Measurements from ENCODE around the gene CD207.

Gene CD207

GRCh38 chr2:70855667-70856066 is 20.1 kb upstream of the CD207 start:
- Histone ChIP-seq H3K36me3 (ENCODE audit: insufficient read depth, low read length) (no peaks in the 10 kb centered on the region), H3K4me3 (no peak overlapping the region), H3K27ac (no peak overlapping the region), H3K9ac (ENCODE audit: insufficient read length) (no peak overlapping the region), H3K9me3 (ENCODE audit: low read depth, low read length) (no peaks in the 10 kb centered on the region)
- no peak for DNase-seq (ENCODE audit: low read depth, low spot score)
- TF ChIP-seq POLR2AphosphoS5 (IDR thresholded peaks at IDR 0.05; ENCODE audit: borderline replicate concordance, low read depth, low read length) = no peak
- no peak for TF ChIP-seq FOXP2 (optimal IDR thresholded peaks at IDR 0.05; ENCODE audit: control extremely low read depth, extremely low read length, insufficient read depth)
- no peak for TF ChIP-seq EZH2 (IDR thresholded peaks at IDR 0.05)

- no peaks in the 10 kb centered on the region for H3K36me3 ChIP-seq (ENCODE audit: insufficient read depth, low read length)
- H3K9ac ChIP-seq (ENCODE audit: insufficient read length) = no peak overlapping the region
- TF ChIP-seq EZH2 (IDR thresholded peaks at IDR 0.05) (no peak), POLR2AphosphoS5 (IDR thresholded peaks at IDR 0.05; ENCODE audit: borderline replicate concordance, low read depth, low read length) (no peak), FOXP2 (optimal IDR thresholded peaks at IDR 0.05; ENCODE audit: control extremely low read depth, extremely low read length, insufficient read depth) (no peak)
- no peaks in the 10 kb centered on the region for H3K9me3 ChIP-seq (ENCODE audit: low read depth, low read length)
- DNase-seq (ENCODE audit: low read depth, low spot score) = no peak
- no peak overlapping the region for H3K27ac ChIP-seq
- H3K4me3 ChIP-seq = no peak overlapping the region
These were observed 18.8 kb upstream of the CD207 start for GRCh38 chr2:70854411-70854810.

GRCh38 chr2:70852824-70853223 is 17.2 kb upstream of the CD207 start:
- Histone ChIP-seq H3K36me3 (ENCODE audit: insufficient read depth, low read length) (no peaks in the 10 kb centered on the region), H3K9ac (ENCODE audit: insufficient read length) (no peak overlapping the region), H3K27ac (no peak overlapping the region), H3K4me3 (no peak overlapping the region), H3K9me3 (ENCODE audit: low read depth, low read length) (no peaks in the 10 kb centered on the region)
- TF ChIP-seq POLR2AphosphoS5 (IDR thresholded peaks at IDR 0.05; ENCODE audit: borderline replicate concordance, low read depth, low read length) = no peak
- no peak for TF ChIP-seq FOXP2 (optimal IDR thresholded peaks at IDR 0.05; ENCODE audit: control extremely low read depth, extremely low read length, insufficient read depth)
- TF ChIP-seq EZH2 (IDR thresholded peaks at IDR 0.05) = no peak
- no peak for DNase-seq (ENCODE audit: low read depth, low spot score)

- no peak overlapping the region for H3K4me3 ChIP-seq
- H3K36me3 ChIP-seq (ENCODE audit: insufficient read depth, low read length) = no peaks in the 10 kb centered on the region
- TF ChIP-seq EZH2 (IDR thresholded peaks at IDR 0.05) = no peak
- no peak for TF ChIP-seq FOXP2 (optimal IDR thresholded peaks at IDR 0.05; ENCODE audit: control extremely low read depth, extremely low read length, insufficient read depth)
- no peak for TF ChIP-seq POLR2AphosphoS5 (IDR thresholded peaks at IDR 0.05; ENCODE audit: borderline replicate concordance, low read depth, low read length)
- H3K9ac ChIP-seq (ENCODE audit: insufficient read length) = no peak overlapping the region
- DNase-seq (ENCODE audit: low read depth, low spot score) = no peak
- H3K9me3 ChIP-seq (ENCODE audit: low read depth, low read length) = no peaks in the 10 kb centered on the region
- H3K27ac ChIP-seq = no peak overlapping the region
These were observed 16.1 kb upstream of the CD207 start for GRCh38 chr2:70851704-70852103.

GRCh38 chr2:70850925-70851324 is 15.3 kb upstream of the CD207 start:
- Histone ChIP-seq H3K4me3 (no peak overlapping the region), H3K9me3 (ENCODE audit: low read depth, low read length) (no peaks in the 10 kb centered on the region), H3K36me3 (ENCODE audit: insufficient read depth, low read length) (no peaks in the 10 kb centered on the region), H3K9ac (ENCODE audit: insufficient read length) (no peak overlapping the region), H3K27ac (no peak overlapping the region)
- TF ChIP-seq POLR2AphosphoS5 (IDR thresholded peaks at IDR 0.05; ENCODE audit: borderline replicate concordance, low read depth, low read length) = no peak
- no peak for TF ChIP-seq EZH2 (IDR thresholded peaks at IDR 0.05)
- TF ChIP-seq FOXP2 (optimal IDR thresholded peaks at IDR 0.05; ENCODE audit: control extremely low read depth, extremely low read length, insufficient read depth) = no peak
- DNase-seq (ENCODE audit: low read depth, low spot score) = no peak

- Histone ChIP-seq H3K9ac (ENCODE audit: insufficient read length) (no peak overlapping the region), H3K4me3 (no peak overlapping the region), H3K9me3 (ENCODE audit: low read depth, low read length) (no peaks in the 10 kb centered on the region), H3K36me3 (ENCODE audit: insufficient read depth, low read length) (no peaks in the 10 kb centered on the region), H3K27ac (no peak overlapping the region)
- TF ChIP-seq POLR2AphosphoS5 (IDR thresholded peaks at IDR 0.05; ENCODE audit: borderline replicate concordance, low read depth, low read length) = no peak
- no peak for TF ChIP-seq FOXP2 (optimal IDR thresholded peaks at IDR 0.05; ENCODE audit: control extremely low read depth, extremely low read length, insufficient read depth)
- TF ChIP-seq EZH2 (IDR thresholded peaks at IDR 0.05) = no peak
- no peak for DNase-seq (ENCODE audit: low read depth, low spot score)
These were observed 6.8 kb upstream of the CD207 start for GRCh38 chr2:70842401-70842800.

- no peak overlapping the region for H3K9ac ChIP-seq (ENCODE audit: insufficient read length)
- no peak overlapping the region for H3K4me3 ChIP-seq
- no peak overlapping the region for H3K27ac ChIP-seq
- H3K36me3 ChIP-seq (ENCODE audit: insufficient read depth, low read length) = no peaks in the 10 kb centered on the region
- H3K9me3 ChIP-seq (ENCODE audit: low read depth, low read length) = no peaks in the 10 kb centered on the region
- no peak for TF ChIP-seq EZH2 (IDR thresholded peaks at IDR 0.05)
- TF ChIP-seq FOXP2 (optimal IDR thresholded peaks at IDR 0.05; ENCODE audit: control extremely low read depth, extremely low read length, insufficient read depth) = no peak
- no peak for TF ChIP-seq POLR2AphosphoS5 (IDR thresholded peaks at IDR 0.05; ENCODE audit: borderline replicate concordance, low read depth, low read length)
- DNase-seq (ENCODE audit: low read depth, low spot score) = no peak
These were observed 2.6 kb upstream of the CD207 start for GRCh38 chr2:70837980-70838925.

- H3K4me3 ChIP-seq = no peak overlapping the region
- DNase-seq (ENCODE audit: low read depth, low spot score) = no peak
- no peaks in the 10 kb centered on the region for H3K36me3 ChIP-seq (ENCODE audit: insufficient read depth, low read length)
- H3K27ac ChIP-seq = no peak overlapping the region
- TF ChIP-seq POLR2AphosphoS5 (IDR thresholded peaks at IDR 0.05; ENCODE audit: borderline replicate concordance, low read depth, low read length) (no peak), EZH2 (IDR thresholded peaks at IDR 0.05) (no peak), FOXP2 (optimal IDR thresholded peaks at IDR 0.05; ENCODE audit: control extremely low read depth, extremely low read length, insufficient read depth) (no peak)
- no peak overlapping the region for H3K9ac ChIP-seq (ENCODE audit: insufficient read length)
- H3K9me3 ChIP-seq (ENCODE audit: low read depth, low read length) = no peaks in the 10 kb centered on the region
These were observed 735 bp downstream of the CD207 start for GRCh38 chr2:70834881-70835280.

Measured in SK-N-MC (cell line).